GM21576 (cell line): ENCODE data around the gene CWH43.
A peak's percentile ranks its signal among the peaks of the same experiment; 100 is the strongest.
"Not testable (repeated sequence)": the region's sequence is repeated elsewhere in the genome, so short reads cannot be mapped to it uniquely, and the experiment has no call there.

Source experiments
- ATAC-seq: cut with Tn5 transposase; IDR thresholded peaks from one replicate; pipeline ENCODE4 v1.9.1; 2021; ENCODE audit warnings: mild to moderate bottlenecking, moderate library complexity; ENCODE audit not compliant: unreplicated experiment

CWH43 gene

GRCh38 chr4:48974979-48975640 is 11.0 kb upstream of the CWH43 start:
- no peak for ATAC-seq

DNA sequence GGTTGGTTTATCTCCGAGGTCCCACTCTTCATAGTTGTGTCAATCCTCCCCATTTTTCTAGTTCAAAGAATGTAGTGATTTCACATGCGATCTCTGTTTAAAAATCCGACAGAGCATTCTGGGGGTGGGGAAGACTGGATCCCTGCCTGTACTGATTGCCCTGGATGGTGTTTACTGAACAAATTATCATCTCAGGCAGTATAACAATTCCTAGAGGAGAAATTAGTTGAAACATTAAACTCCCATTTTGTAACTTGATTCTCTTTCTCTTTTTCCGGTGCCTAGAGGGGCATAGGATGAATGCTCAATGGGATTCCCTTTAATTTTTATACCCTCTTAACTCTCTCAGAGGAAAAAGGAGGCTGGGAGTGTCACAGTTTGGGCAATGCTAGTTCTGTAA is 10.0 kb upstream of the CWH43 start:
- no peak for ATAC-seq

- no peak for ATAC-seq
Measured at GRCh38 chr4:48979914-48980579, 6.0 kb upstream of the CWH43 start.

DNA sequence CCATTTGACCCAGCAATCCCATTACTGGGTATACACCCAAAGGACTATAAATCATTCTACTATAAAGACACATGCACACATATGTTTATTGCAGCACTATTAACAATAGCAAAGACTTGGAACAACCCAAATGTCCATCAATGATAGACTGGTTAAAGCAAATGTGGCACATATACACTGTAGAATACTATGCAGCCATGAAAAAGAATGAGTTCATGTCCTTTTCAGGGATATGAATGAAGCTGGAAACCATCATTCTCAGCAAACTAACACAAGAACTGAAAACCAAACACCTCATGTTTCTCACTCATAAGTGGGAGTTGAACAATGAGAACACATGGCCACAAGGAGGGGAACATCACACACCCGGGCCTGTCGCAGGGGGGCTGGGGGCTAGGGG is 2.1 kb upstream of the CWH43 start:
- not testable (repeated sequence) for ATAC-seq

GRCh38 chr4:48985602-48985975 is 486 bp upstream of the CWH43 start:
- no peak for ATAC-seq

GRCh38 chr4:48986654-48987164 is 634 bp downstream of the CWH43 start:
- no peak for ATAC-seq

- no peak for ATAC-seq
Measured at GRCh38 chr4:48989461-48990203, 3.6 kb downstream of the CWH43 start.

- no peak for ATAC-seq
Measured at GRCh38 chr4:48991357-48991756, 5.3 kb downstream of the CWH43 start.

DNA sequence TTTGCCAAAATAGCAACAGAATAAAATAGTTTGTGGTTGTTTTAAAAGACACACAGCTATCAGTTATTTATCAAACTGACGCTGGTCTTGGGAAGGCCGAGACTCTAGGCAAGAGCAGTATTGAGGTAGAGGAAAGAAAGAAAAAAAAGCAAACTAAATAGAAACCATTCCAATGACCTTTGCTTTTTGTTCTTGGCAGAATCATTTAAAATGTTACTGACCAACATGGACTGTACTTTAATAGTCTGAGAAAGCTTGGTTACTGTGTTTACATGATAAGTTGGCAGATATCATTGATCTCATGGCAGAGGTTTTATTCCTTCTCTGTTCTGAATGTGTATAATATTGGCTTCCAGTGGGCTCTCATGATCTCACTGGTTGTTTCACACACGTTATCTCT is 11.9 kb downstream of the CWH43 start:
- no peak for ATAC-seq

- no peak for ATAC-seq
Measured at GRCh38 chr4:48998440-48998839, 12.4 kb downstream of the CWH43 start.

GRCh38 chr4:49000806-49001205 is 14.7 kb downstream of the CWH43 start:
- no peak for ATAC-seq

DNA sequence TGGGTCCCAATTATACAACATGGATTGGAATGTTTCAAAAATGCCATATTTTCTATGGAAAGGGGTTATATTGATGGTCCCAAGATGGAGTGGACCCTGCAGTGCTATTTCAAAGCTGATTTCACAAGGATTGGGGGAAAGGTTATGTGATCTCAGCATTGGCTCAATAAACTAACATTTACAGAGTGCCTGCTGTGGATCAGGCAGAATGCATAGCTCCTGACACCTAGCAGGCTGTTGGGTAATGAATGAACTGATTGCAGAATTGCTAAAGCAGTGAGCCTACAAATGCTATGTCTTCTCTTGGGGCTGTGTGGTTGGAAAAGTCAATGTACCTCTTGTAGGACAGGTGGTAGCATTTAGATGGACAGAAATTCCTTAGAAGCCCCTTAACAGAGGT is 16.9 kb downstream of the CWH43 start:
- ATAC-seq, result no peak

GRCh38 chr4:49018718-49019295 is 32.7 kb downstream of the CWH43 start:
- ATAC-seq, result no peak

- peak; percentile 52 for ATAC-seq
Measured at GRCh38 chr4:49032440-49033161, 46.5 kb downstream of the CWH43 start.

GRCh38 chr4:49036528-49036927 is 50.5 kb downstream of the CWH43 start:
- no peak for ATAC-seq

DNA sequence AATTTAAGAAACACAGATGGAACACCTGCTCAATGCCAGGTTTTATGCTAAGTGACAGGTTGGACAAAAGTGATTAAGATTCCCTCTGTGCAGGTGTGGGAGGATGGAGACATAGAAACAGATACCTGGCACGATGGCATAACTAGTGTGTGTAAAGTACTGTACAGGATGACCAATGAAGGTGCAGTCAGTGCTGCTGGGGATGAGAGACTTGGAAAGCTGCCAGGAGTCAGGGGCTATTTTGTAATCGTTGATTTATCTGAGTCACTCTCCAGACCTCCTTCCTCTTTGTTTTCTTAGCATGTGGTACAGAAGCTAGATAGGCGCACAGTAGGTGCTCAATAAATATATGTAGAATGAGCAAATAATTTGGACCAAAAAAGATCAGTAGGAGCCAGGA is 58.2 kb downstream of the CWH43 start:
- ATAC-seq, result no peak

GRCh38 chr4:49058306-49058705 is 72.2 kb downstream of the CWH43 start:
- no peak for ATAC-seq

DNA sequence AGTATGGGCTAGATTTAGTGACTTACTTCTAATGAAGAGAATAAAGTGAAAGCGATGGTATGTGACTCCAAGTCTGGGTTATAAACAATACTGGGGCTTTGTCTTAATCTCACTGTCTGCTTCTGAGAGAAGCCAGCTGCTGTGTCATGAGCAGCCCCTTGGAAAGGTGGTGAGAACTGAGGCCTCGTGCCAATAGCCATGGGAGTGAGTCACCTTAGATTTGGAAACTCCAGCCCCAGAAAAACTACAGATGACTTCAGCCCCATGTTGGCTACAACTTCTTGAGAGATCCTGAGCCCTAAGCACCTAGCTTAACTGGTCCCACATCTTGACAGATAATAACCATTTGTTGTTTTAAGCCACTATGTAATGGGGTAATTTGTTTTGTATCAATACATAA is 77.6 kb downstream of the CWH43 start:
- ATAC-seq, result no peak

DNA sequence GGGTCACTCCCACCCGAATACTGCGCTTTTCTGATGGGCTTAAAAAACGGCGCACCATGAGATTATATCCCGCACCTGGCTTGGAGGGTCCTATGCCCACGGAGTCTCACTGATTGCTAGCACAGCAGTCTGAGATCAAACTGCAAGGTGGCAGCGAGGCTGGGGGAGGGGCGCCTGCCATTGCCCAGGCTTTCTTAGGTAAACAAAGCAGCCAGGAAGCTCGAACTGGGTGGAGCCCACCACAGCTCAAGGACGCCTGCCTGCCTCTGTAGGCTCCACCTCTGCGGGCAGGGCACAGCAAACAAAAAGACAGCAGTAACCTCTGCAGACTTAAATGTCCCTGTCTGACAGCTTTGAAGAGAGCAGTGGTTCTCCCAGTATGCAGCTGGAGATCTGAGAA is 86.1 kb downstream of the CWH43 start:
- ATAC-seq, result not testable (repeated sequence)

GRCh38 chr4:49091883-49092282 is 105.8 kb downstream of the CWH43 start:
- ATAC-seq, result not testable (repeated sequence)

GRCh38 chr4:49092608-49093135 is 106.6 kb downstream of the CWH43 start:
- ATAC-seq, result peak; percentile 53
